GM12891 (cell line): ENCODE data around the gene MYO1D.
"Not testable (repeated sequence)": the region's sequence is repeated elsewhere in the genome, so short reads cannot be mapped to it uniquely, and the experiment has no call there.

Experiments
- DNase-seq: peaks from one replicate; pipeline ENCODE4 v3.0.0; 2011; ENCODE audit warnings: low spot score; ENCODE audit not compliant: insufficient read length
- FAIRE-seq: peaks from 2 replicates; lab custom pipeline; 2011; peaks lifted over from hg19 to GRCh38; lab: Jason Lieb, UNC
- PAX5 ChIP-seq: IDR thresholded peaks from 2 replicates; pipeline ENCODE4 v1.6.1; 2011; ENCODE audit warnings: low read length, moderate library complexity, mild to moderate bottlenecking; ENCODE audit not compliant: insufficient read depth, severe bottlenecking
- POLR2A ChIP-seq: IDR thresholded peaks from 2 replicates; pipeline ENCODE4 v1.6.1; 2011; ENCODE audit warnings: low read depth, low read length, control low read depth
- POLR2AphosphoS5 ChIP-seq: IDR thresholded peaks from 2 replicates; pipeline ENCODE4 v1.6.1; 2011; ENCODE audit warnings: low read depth, low read length, control low read depth
- POU2F2 ChIP-seq: IDR thresholded peaks from 2 replicates; pipeline ENCODE4 v1.6.1; 2011; ENCODE audit warnings: low read depth, mild to moderate bottlenecking, control low read depth, low read length, moderate library complexity
- SPI1 ChIP-seq: IDR thresholded peaks from 2 replicates; pipeline ENCODE4 v1.6.1; 2011; ENCODE audit warnings: low read depth, low read length, control low read depth
- TAF1 ChIP-seq: IDR thresholded peaks from 2 replicates; pipeline ENCODE4 v1.6.1; 2011; ENCODE audit warnings: low read depth, low read length, control low read depth

The MYO1D gene

DNA sequence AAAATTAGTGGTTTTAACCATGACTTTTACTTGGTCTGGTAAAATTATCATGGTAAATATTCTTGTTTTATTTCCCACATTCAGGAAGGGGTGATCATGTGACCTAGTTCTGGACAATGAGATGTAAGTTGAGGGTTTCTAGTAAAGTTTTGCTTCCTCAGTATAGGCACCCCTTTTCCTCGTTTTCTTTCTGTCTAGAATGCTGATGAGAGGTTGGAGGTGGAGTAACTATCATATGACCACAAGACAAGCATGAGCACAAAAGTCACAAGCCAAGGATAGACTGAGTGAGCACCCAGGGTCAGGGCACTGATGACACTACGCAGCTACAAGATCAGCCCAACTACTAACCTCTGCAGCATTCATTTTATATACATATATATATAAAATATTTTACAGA lies 53.9 kb downstream of the MYO1D start:
- FAIRE-seq (no peak), DNase-seq (no peak)
- TF ChIP-seq POLR2A (no peak), SPI1 (no peak), POLR2AphosphoS5 (no peak), POU2F2 (no peak), PAX5 (no peak), TAF1 (no peak)

DNA sequence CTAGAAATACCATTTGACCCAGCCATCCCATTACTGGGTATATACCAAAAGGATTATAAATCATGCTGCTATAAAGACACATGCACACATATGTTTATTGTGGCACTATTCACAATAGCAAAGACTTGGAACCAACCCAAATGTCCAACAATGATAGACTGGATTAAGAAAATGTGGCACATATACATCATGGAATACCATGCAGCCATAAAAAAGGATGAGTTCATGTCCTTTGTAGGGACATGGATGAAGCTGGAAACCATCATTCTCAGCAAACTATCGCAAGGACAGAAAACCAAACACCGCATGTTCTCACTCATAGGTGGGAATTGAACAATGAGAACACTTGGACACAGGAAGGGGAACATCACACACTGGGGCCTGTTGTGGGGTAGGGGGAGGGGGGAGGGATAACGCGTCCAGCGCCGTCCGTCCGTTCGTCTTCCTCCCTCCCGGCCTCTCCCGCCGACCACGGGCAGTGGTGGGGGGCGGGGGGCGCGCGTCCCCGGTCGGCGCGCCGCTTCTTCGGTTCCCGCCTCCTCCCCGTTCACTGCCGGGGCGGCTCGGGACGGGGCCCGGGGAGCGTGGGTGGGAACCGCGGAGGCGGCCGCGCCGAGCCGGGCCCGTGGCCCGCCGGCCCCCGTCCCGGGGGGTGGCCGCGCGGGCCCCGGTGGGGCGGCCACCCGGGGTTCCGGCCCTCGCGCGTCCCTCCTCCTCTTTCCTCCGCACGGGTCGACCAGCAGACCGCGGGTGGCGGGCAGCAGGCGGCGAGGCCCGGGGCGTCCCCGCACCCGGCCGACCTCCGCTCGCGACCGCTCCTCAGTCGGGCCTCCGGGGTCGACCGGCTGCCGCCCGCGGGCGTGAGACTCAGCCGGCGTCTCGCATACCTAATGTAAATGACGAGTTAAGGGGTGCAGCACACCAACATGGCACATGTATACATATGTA lies 54.7 kb downstream of the MYO1D start:
- DNase-seq = not testable (repeated sequence)
- FAIRE-seq = peak; percentile 100

DNA sequence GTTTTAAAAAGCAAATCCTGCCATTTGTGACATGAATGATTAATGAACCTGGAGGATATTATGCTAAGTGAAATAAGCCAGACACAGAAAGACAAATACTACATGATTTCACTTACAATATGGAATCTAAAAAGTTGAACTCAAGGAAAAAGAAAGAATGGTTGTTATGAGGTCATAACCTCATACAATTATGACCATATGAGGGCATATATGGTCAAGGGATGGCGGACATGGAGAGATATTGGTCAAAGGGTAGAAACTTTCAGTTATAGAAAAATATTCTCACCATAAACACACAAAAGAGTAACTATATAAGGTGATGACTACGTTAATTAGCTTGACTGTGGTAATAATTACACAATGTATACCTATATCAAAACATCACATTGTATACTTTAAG lies 56.5 kb downstream of the MYO1D start:
- DNase-seq = no peak
- TF ChIP-seq POLR2AphosphoS5 (no peak), SPI1 (no peak), POLR2A (no peak)
- no peak for FAIRE-seq

DNA sequence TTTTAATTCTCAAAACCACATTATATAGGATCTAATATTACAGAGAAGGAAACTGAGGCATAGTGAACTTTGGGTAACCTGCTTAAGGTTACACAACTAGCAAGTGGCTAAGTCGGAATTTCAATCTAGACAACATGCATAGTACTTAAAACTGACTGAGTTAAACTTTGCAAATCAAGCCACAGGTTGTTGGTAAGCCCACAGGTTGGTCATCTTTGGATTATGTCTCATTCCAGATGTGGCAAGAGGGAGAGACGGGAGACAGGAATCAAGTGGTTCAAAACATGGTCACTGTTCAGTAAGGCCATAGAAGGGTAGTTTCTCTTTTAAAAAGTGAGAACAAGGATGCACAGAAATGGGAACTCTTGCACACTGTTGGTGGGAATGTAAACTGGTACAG lies 57.1 kb downstream of the MYO1D start:
- no peak for FAIRE-seq
- TF ChIP-seq TAF1 = no peak
- no peak for TF ChIP-seq PAX5
- TF ChIP-seq POLR2A = no peak
- no peak for TF ChIP-seq POU2F2
- no peak for TF ChIP-seq SPI1
- no peak for TF ChIP-seq POLR2AphosphoS5

DNA sequence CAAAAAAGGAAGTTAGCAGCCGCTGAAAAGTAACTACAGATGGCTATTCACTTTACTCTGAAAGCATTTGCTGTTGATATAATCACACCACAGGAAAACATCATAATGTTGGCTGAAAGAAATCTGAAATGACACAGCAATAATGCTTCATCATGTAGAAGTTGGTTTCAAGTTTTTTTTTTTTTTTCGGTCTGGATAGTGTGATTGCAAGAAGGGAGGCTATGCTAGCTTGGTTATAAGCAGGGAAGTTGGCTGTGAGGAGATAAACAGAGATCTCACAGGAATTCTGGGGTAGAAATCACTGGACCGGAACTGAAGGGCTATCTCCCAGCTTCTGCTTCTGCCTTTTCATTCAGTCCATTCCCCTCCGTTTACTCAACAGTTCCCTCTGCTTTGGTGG lies 57.9 kb downstream of the MYO1D start:
- DNase-seq (no peak), FAIRE-seq (no peak)
- no peak for TF ChIP-seq SPI1
- no peak for TF ChIP-seq TAF1
- TF ChIP-seq PAX5 = peak; percentile 69

More for the DNA sequence above, 57.1 kb downstream of the MYO1D start:
- DNase-seq = no peak

DNA sequence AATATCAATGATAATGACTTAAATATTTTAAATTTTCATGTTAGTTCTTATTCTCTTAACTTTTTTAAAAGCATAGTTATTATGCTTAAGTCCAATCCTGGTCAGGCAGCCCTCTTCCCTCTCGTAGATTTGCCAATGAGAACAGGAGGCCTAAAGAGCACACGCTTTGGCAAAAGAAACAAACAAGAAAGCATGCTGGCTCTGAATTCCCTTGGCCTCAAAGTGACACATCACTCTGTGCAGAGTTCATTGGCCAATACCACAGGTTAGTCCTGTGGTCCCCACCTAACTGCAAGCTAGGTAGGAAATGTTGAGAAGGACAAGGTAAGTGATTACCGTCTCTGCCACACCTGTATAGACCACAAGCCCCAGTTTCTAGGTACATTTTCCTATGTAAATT lies 61.5 kb downstream of the MYO1D start:
- no peak for DNase-seq
- TF ChIP-seq PAX5 (no peak), POU2F2 (no peak), TAF1 (no peak), SPI1 (no peak), POLR2AphosphoS5 (no peak), POLR2A (no peak)
- FAIRE-seq = peak; percentile 23

DNA sequence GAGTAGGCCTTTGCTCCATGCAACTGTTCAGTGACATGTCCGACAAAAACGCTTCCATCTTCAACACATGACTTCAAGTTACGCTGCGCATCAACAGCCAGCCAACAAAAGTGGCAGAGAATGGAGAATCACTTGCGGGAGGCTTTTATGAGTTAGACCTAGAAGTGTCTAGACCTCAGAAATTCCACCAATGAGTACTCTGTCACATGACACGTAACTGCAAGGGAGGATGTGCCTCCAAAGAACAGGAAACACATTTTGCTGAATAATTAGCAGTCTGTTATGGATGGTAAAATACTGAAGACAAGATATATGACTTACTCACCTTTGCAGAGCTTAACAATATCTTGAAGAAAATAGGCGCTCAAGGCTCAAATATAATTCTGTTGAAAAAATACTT lies 62.1 kb downstream of the MYO1D start:
- TF ChIP-seq POLR2A = no peak
- TF ChIP-seq POLR2AphosphoS5 = no peak
- TF ChIP-seq POU2F2 = no peak
- no peak for TF ChIP-seq TAF1
- no peak for TF ChIP-seq SPI1
- TF ChIP-seq PAX5 = no peak
- DNase-seq = no peak
- FAIRE-seq = peak; percentile 35

DNA sequence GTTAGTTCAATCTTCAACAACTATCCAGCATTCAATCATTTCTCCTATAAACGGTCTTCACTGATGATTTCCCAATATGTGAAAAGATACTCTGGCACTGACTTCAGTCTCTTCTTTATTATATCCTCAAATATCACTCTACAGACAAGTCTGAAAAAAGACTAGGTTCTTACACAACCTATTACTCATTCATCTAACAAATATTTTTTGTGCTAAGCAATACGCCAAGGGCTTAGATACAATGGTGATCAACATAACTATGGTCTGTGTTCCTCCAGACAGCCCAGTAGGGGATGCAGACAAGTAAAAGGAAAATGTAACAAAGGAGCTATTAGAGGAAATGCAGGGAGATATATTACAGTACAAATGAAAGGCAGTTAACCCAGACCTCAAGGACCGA lies 63.9 kb downstream of the MYO1D start:
- DNase-seq (no peak), FAIRE-seq (no peak)
- no peak for TF ChIP-seq POLR2AphosphoS5
- TF ChIP-seq PAX5 = no peak
- TF ChIP-seq POLR2A = no peak
- TF ChIP-seq SPI1 = no peak
- TF ChIP-seq POU2F2 = no peak
- TF ChIP-seq TAF1 = no peak

DNA sequence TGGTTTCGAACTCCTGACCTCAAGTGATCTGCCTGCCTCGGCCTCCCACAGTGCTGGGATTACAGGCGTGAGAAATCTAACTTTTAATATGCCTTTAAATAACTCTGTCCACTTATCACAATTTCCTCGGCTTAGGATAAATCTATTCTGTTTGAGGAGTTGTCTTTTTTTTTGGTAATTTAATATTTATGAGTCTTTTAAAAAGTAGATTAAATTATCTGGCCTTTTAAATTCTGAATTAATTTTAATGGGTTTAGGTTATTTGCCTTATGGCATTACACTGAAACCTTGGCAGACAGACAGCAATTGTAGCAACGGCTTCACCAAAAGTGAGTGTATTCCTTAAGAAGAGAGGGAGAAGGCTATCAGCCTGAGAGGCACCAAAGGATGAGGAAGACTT lies 66.2 kb downstream of the MYO1D start:
- DNase-seq (no peak), FAIRE-seq (no peak)
- TF ChIP-seq POU2F2 = no peak
- TF ChIP-seq PAX5 = no peak
- no peak for TF ChIP-seq TAF1
- TF ChIP-seq SPI1 = no peak
- TF ChIP-seq POLR2A = no peak
- no peak for TF ChIP-seq POLR2AphosphoS5

DNA sequence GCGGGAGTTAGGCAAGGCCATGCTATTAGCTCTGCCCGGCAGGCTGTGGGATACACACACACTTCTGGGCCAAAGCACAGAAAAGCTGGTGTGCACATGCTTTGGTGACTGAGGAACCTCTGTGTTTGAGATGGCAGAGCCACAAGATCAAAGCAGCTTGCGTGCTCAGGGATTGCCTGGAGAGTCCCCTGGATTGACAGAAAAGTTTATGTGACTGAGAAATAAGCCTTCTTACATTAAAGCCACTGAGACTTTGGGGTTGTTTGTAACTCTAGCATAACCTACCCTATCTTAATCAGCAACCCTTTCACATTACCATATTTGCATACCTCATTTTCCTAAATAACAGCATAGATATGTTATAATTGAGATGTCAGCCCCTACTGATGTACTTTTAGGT lies 69.3 kb downstream of the MYO1D start:
- TF ChIP-seq SPI1 (no peak), POLR2AphosphoS5 (no peak), PAX5 (no peak), POU2F2 (no peak), TAF1 (no peak), POLR2A (no peak)
- FAIRE-seq = no peak
- DNase-seq = no peak

DNA sequence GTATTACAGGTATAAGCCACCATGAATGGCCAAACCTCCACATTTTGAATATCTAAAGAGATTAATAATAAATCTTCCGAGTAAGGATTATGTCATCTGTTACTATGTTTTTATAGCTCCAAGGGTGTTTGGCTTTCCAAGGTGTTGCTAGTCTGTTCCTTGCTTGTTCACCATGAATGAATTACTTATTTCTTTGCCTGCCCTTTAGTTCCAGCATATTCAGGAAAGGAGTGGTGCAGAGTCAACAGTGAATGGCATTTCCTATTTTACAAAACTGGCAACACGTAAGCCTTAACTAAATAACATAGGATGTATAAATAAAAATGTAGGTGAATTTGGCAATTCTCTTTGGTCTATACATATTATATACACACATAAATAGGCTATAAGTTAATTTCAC lies 70.3 kb downstream of the MYO1D start:
- no peak for TF ChIP-seq SPI1
- TF ChIP-seq POLR2A = no peak
- TF ChIP-seq TAF1 = no peak
- TF ChIP-seq POU2F2 = no peak
- DNase-seq (no peak), FAIRE-seq (no peak)
